Right hindlimb (tissue), 1 donor: ENCODE data around the gene B3GALT4.

Experiments
- DNase-seq: peaks from one replicate; pipeline ENCODE4 v3.0.0-alpha.2; 2018

B3GALT4 gene

GRCh38 chr6:33292996-33293682 lies 16.2 kb downstream of the B3GALT4 start:
- no peak for DNase-seq

GRCh38 chr6:33294086-33294823 lies 17.3 kb downstream of the B3GALT4 start:
- DNase-seq = no peak

- no peak for DNase-seq
These were observed 18.9 kb downstream of the B3GALT4 start for GRCh38 chr6:33295621-33296369.

GRCh38 chr6:33296797-33297405 lies 20.0 kb downstream of the B3GALT4 start:
- DNase-seq = no peak

GRCh38 chr6:33297406-33297955 lies 20.6 kb downstream of the B3GALT4 start:
- DNase-seq = no peak

- peak; percentile 91 for DNase-seq
These were observed 21.2 kb downstream of the B3GALT4 start for GRCh38 chr6:33297956-33298772.

GRCh38 chr6:33298773-33299236 lies 21.9 kb downstream of the B3GALT4 start, which contains the start of gene RGL2:
RGL2 (minus strand) TSS chr6:33298942; CDS start chr6:33298610, 332 bp downstream.
- DNase-seq = peak; percentile 89

GRCh38 chr6:33299237-33299944 lies 22.5 kb downstream of the B3GALT4 start:
- peak; percentile 95 for DNase-seq

- no peak for DNase-seq
These were observed 25.0 kb downstream of the B3GALT4 start for GRCh38 chr6:33301877-33302276.

- DNase-seq = no peak
These were observed 27.3 kb downstream of the B3GALT4 start for GRCh38 chr6:33304216-33304615.

- DNase-seq = no peak
These were observed 28.1 kb downstream of the B3GALT4 start for GRCh38 chr6:33305052-33305451.

GRCh38 chr6:33306356-33306755 lies 29.4 kb downstream of the B3GALT4 start:
- DNase-seq = no peak

GRCh38 chr6:33312361-33313104 lies 35.6 kb downstream of the B3GALT4 start:
- peak; percentile 72 for DNase-seq

GRCh38 chr6:33313105-33313708 lies 36.3 kb downstream of the B3GALT4 start:
- DNase-seq = peak; percentile 72

GRCh38 chr6:33313709-33314514 lies 37.0 kb downstream of the B3GALT4 start, which contains the start of gene TAPBP:
TAPBP (minus strand) TSS chr6:33314078; CDS start chr6:33314041, 37 bp downstream.
- DNase-seq = peak; percentile 76

GRCh38 chr6:33314515-33314942 lies 37.6 kb downstream of the B3GALT4 start:
- peak; percentile 80 for DNase-seq

GRCh38 chr6:33314943-33315792 lies 38.2 kb downstream of the B3GALT4 start:
- peak; percentile 56 for DNase-seq
